Measurements from ENCODE around the gene NR6A1. TPM values are rescaled to one million over a fixed set of nuclear protein-coding genes. Genes with fewer than 3 reads are reported as not detected.

NR6A1 gene
- total and polyA plus RNA-seq, 2 of the 13 experiments (the other 11 are each of a cell fraction or from before 2014, with no cell fraction given): 28.1 to 31.5 TPM

DNA sequence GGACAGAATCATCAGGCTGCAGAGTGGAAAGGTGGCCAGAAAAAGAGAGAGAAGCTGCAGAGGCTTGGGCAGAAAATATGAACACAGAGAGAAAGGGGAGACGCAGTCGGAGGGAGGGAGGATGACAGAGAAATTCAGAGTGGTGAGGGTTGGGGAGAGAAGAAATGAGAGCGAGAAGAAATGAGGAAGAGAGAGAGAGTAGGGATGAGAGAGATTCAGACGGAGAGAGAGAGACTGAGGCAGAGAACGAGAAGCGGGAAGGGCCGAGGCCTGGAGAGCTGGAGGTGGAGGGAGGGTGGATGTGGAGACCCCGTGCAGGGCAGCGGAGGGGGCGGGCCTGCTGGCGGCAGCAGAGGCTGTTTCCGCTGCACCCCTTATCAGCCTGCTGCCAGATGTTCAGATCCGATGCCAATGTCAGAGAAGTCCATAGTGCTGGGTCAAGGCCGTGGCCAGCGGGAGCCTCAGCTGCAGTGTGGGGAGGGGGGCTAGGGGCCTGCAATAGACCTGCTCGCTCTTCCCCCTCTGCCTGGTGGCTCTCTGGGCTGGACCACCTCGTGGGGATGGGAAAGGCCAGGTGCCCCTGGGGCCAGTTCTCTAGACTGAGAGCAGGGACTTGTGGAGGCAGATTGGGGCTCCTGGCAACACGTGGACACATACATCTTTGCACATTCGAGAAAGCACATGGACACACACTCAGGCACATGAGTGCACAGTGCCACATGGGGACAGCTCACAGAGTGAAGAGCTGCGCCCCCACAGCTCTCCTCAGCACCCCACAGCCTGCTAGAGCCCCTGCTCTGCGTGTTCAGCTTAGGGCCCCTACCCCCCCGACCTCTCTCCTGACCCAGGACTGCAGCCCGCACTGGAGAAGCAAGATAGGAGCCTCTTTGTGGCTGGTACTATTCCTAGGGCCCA lies 259.0 kb downstream of the NR6A1 start (continued):
- TF ChIP-seq ZNF574 (CRISPR knock-in tag; IDR thresholded peaks at IDR 0.05) (peak; percentile 59; the same call in 1 of the 2 replicates), ETV5 (CRISPR knock-in tag; IDR thresholded peaks at IDR 0.05; ENCODE audit: borderline replicate concordance) (peak; percentile 81; the same call in 1 of the 2 replicates), ZFP62 (CRISPR knock-in tag; IDR thresholded peaks at IDR 0.05) (no peak), THAP9 (CRISPR knock-in tag; IDR thresholded peaks at IDR 0.05; ENCODE audit: borderline replicate concordance) (no peak), ZC3H13 (CRISPR knock-in tag; IDR thresholded peaks at IDR 0.05) (no peak), ZNF138 (CRISPR knock-in tag; IDR thresholded peaks at IDR 0.05; ENCODE audit: low read depth) (no peak), CREB1 (IDR thresholded peaks at IDR 0.05) (no peak), CREB1 (CRISPR knock-in tag; IDR thresholded peaks at IDR 0.05) (no peak), ZNF460 (CRISPR knock-in tag; IDR thresholded peaks at IDR 0.05; ENCODE audit: borderline replicate concordance) (no peak), ZNF556 (CRISPR knock-in tag; IDR thresholded peaks at IDR 0.05; ENCODE audit: borderline replicate concordance) (peak; percentile 53; the same call in 1 of the 2 replicates), E2F1 (CRISPR knock-in tag; IDR thresholded peaks at IDR 0.05) (no peak), ASH2L (IDR thresholded peaks at IDR 0.05; ENCODE audit: insufficient read length, low read depth, low read length) (no peak), POLR2G (IDR thresholded peaks at IDR 0.05; ENCODE audit: low read depth, low read length) (peak; percentile 38; the same call in 1 of the 2 replicates), KAT8 (CRISPR knock-in tag; IDR thresholded peaks at IDR 0.05) (no peak), ZNF530 (CRISPR knock-in tag; IDR thresholded peaks at IDR 0.05; ENCODE audit: low read depth) (no peak), SMAD1 (CRISPR knock-in tag; IDR thresholded peaks at IDR 0.05; ENCODE audit: borderline replicate concordance, low read depth) (no peak), SRSF9 (IDR thresholded peaks at IDR 0.05; ENCODE audit: borderline replicate concordance, insufficient read depth, low read depth, low read length, poor library complexity, severe bottlenecking) (no peak), PTBP1 (IDR thresholded peaks at IDR 0.05; ENCODE audit: low read depth, low read length, poor library complexity, severe bottlenecking) (no peak)
- TF ChIP-seq, protein P1, sequence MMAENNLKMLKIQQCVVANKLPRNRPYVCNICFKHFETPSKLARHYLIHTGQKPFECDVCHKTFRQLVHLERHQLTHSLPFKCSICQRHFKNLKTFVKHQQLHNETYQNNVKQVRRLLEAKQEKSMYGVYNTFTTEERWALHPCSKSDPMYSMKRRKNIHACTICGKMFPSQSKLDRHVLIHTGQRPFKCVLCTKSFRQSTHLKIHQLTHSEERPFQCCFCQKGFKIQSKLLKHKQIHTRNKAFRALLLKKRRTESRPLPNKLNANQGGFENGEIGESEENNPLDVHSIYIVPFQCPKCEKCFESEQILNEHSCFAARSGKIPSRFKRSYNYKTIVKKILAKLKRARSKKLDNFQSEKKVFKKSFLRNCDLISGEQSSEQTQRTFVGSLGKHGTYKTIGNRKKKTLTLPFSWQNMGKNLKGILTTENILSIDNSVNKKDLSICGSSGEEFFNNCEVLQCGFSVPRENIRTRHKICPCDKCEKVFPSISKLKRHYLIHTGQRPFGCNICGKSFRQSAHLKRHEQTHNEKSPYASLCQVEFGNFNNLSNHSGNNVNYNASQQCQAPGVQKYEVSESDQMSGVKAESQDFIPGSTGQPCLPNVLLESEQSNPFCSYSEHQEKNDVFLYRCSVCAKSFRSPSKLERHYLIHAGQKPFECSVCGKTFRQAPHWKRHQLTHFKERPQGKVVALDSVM (CRISPR knock-in tag; IDR thresholded peaks at IDR 0.05): no peak
